Transverse colon (tissue), 4 donors: ENCODE measurements around the gene FOSL2.

ENCODE experiments used
- EP300 ChIP-seq: sonication (generic); formaldehyde crosslinking; IDR thresholded peaks from one replicate; pipeline ENCODE4 v1.6.1; 2017; ENCODE audit warnings: antibody characterized with exemption, low read depth
- POLR2A ChIP-seq: fragments of 450-650 bp; IDR thresholded peaks from one replicate; pipeline ENCODE4 v1.6.1; 2016; ENCODE audit warnings: antibody characterized with exemption, mild to moderate bottlenecking, moderate library complexity
- POLR2AphosphoS5 ChIP-seq, 3 donors: sonication (generic); formaldehyde crosslinking; IDR thresholded peaks; one replicate each; pipeline ENCODE4 v1.6.1; 2016; ENCODE audit warnings: antibody characterized with exemption in 3 of 3
- TF ChIP-seq, protein P1 (sequence below), 5 experiments: fragments of 200-600 bp in 3 of 5; fragments of 450-650 bp in 2 of 5; sonication (generic) in 3 of 5; IDR thresholded peaks; 1 replicate in 2 of 5; 2 replicates in 3 of 5; pipeline ENCODE4 v1.5.1; 2016 to 2017; ENCODE audit warnings: antibody characterized with exemption in 5 of 5, inconsistent platforms in 3 of 5, mild to moderate bottlenecking in 2 of 5, moderate library complexity in 1 of 5

DNA sequence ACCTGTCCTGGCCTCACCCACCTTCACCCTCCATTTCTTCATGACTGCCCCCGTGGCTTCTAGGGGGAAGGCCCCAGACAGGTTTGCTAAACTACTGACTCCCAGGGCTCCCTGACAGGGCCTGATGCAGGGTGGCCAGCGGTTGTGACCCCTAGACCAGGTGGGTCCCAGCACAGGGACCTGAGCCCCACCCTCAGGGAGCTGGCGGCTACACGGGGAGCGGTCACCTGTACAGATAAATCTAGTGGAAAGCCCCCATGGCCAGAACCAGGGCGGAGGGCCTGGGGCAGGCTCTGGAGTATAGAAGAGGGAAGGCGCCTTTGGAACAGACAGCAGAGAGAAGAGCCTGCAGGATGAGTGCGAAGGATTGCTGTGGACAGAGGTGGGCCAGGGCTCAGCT lies 60.7 kb downstream of the FOSL2 start:
- TF ChIP-seq POLR2AphosphoS5 (IDR thresholded peaks at IDR 0.05) = no peak
- TF ChIP-seq, protein P1, sequence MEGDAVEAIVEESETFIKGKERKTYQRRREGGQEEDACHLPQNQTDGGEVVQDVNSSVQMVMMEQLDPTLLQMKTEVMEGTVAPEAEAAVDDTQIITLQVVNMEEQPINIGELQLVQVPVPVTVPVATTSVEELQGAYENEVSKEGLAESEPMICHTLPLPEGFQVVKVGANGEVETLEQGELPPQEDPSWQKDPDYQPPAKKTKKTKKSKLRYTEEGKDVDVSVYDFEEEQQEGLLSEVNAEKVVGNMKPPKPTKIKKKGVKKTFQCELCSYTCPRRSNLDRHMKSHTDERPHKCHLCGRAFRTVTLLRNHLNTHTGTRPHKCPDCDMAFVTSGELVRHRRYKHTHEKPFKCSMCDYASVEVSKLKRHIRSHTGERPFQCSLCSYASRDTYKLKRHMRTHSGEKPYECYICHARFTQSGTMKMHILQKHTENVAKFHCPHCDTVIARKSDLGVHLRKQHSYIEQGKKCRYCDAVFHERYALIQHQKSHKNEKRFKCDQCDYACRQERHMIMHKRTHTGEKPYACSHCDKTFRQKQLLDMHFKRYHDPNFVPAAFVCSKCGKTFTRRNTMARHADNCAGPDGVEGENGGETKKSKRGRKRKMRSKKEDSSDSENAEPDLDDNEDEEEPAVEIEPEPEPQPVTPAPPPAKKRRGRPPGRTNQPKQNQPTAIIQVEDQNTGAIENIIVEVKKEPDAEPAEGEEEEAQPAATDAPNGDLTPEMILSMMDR (IDR thresholded peaks at IDR 0.05) = no peak
- no peak for TF ChIP-seq EP300
- no peak for TF ChIP-seq POLR2A
